D721Med (cell line): Measurements from ENCODE around the gene LAX1.

Source experiments
- DNase-seq: peaks from one replicate; pipeline ENCODE4 v3.0.0; 2011; ENCODE audit warnings: low spot score; ENCODE audit not compliant: insufficient read length
- FAIRE-seq: peaks from 2 replicates; lab custom pipeline; 2011; peaks lifted over from hg19 to GRCh38; lab: Jason Lieb, UNC
- TF ChIP-seq, protein P1 (sequence below): IDR thresholded peaks from 2 replicates; pipeline ENCODE4 v1.5.1; 2012; ENCODE audit warnings: mild to moderate bottlenecking, control low read depth; ENCODE audit not compliant: insufficient read depth; ENCODE audit errors: missing control alignments

Gene LAX1, protein sequence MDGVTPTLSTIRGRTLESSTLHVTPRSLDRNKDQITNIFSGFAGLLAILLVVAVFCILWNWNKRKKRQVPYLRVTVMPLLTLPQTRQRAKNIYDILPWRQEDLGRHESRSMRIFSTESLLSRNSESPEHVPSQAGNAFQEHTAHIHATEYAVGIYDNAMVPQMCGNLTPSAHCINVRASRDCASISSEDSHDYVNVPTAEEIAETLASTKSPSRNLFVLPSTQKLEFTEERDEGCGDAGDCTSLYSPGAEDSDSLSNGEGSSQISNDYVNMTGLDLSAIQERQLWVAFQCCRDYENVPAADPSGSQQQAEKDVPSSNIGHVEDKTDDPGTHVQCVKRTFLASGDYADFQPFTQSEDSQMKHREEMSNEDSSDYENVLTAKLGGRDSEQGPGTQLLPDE

DNA sequence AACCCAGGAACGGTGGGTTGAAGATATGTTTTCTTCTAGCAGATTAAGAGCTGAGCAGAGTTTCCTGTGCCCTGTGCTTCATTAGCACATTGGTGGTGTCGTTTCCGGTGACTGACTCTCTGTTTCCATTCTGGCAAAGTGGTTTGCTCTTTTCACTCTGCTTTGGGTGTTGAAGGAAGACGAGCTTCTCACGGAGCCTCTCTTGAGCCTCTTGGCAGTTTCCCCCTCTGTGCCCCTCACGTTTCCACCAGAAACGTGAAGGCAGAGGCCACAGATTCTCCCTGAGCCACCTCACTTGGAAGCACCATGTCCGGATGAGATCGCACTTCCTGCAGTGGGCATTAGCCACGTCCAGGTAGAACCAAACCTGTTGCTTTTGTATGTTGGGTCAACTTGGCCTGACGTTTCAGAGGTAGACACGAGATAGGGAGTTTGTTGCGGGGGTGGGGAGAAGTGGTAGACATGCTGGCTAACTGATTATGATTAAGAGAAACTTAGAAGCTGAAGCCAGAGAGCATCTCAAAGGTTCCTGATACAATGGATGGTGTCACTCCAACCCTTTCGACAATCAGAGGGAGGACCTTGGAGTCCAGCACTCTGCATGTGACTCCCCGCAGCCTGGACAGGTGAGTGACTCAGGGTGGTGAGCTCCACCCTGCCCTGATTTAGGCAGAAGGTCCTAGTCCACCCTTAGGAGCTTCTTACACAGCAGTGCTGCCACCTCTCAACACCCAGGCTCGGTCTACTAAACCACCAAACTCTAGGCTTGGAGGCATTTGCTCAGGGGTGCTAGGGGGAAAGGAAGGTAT, at the start of gene LAX1:
Gene LAX1 (plus strand): TSS at position 155 of the 809 bp plus-strand sequence. CDS start 383 bp downstream, at position 538.
- FAIRE-seq, result no peak
- no peak for DNase-seq
- TF ChIP-seq, protein P1, sequence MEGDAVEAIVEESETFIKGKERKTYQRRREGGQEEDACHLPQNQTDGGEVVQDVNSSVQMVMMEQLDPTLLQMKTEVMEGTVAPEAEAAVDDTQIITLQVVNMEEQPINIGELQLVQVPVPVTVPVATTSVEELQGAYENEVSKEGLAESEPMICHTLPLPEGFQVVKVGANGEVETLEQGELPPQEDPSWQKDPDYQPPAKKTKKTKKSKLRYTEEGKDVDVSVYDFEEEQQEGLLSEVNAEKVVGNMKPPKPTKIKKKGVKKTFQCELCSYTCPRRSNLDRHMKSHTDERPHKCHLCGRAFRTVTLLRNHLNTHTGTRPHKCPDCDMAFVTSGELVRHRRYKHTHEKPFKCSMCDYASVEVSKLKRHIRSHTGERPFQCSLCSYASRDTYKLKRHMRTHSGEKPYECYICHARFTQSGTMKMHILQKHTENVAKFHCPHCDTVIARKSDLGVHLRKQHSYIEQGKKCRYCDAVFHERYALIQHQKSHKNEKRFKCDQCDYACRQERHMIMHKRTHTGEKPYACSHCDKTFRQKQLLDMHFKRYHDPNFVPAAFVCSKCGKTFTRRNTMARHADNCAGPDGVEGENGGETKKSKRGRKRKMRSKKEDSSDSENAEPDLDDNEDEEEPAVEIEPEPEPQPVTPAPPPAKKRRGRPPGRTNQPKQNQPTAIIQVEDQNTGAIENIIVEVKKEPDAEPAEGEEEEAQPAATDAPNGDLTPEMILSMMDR, result no peak

- FAIRE-seq, result no peak
- TF ChIP-seq, protein P1, result no peak
- DNase-seq, result no peak
Measured at GRCh38 chr1:203717120-203717519, 47.9 kb upstream of the LAX1 start.

DNA sequence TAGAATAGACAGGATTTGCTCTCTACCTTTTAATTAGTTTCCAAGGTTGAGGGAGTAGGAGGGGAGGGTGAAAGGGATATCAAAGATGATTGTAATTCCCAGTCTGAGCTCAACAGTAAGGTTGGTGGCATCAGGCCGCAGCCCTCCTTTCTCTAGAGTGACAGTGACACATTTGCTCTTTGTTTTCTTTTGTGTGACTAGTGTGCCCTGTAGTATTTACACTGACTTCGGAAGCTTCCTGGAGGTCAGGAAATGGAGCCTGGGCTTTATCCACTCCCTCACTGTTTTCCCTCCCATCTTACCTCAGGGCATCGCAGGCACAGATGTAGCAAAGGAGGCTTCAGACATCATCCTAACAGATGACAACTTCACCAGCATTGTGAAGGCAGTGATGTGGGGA, 44.7 kb upstream of the LAX1 start:
- no peak for FAIRE-seq
- DNase-seq, result no peak
- TF ChIP-seq, protein P1, result no peak

- DNase-seq (no peak), FAIRE-seq (no peak)
- TF ChIP-seq, protein P1, result no peak
Measured at GRCh38 chr1:203722909-203723308, 42.1 kb upstream of the LAX1 start.

- FAIRE-seq (no peak), DNase-seq (no peak)
- TF ChIP-seq, protein P1, result no peak
Measured at GRCh38 chr1:203726417-203726867, 38.5 kb upstream of the LAX1 start.

GRCh38 chr1:203733009-203733863, 31.7 kb upstream of the LAX1 start:
- DNase-seq (no peak), FAIRE-seq (no peak)
- TF ChIP-seq, protein P1, result no peak
